A549 (cell line): ENCODE measurements around the gene MYLK. TPM values are rescaled to one million over a fixed set of nuclear protein-coding genes. Genes with fewer than 3 reads are reported as not detected.

ENCODE experiments used
- ATAC-seq, 2 experiments: fragments of 200-7000 bp in 1 of 2; fragments of >200 bp in 1 of 2; cut with Nextera tagmentation in 1 of 2; cut with Tn5 transposase in 1 of 2; 3 replicates each; pipeline versions ENCODE4 v1.8.0 to v1.9.1; 2018 to 2020; ENCODE audit warnings: mild to moderate bottlenecking in 1 of 2, moderate library complexity in 1 of 2
- CTCF ChIA-PET: fragments of 300-600 bp; sonication (Branson Sonifier 250); formaldehyde crosslinking; extraction: SDS; loops from one replicate; lab custom pipeline; 2021; ENCODE audit warnings: antibody characterized with exemption, inconsistent platforms; lab: Yijun Ruan, JAX
- POLR2A ChIA-PET: fragments of 350-600 bp; formaldehyde crosslinking; extraction: SDS; loops from one replicate; lab custom pipeline; 2021; ENCODE audit warnings: antibody characterized with exemption, inconsistent platforms; lab: Yijun Ruan, JAX
- DNase-seq, 2 experiments: peaks; one replicate each; pipeline versions ENCODE4 v3.0.0 to v3.0.0-alpha.2; 2011 to 2016; ENCODE audit warnings: low read depth in 1 of 2, low spot score in 1 of 2
- FAIRE-seq: peaks from 2 replicates; lab custom pipeline; 2011; peaks lifted over from hg19 to GRCh38; lab: Jason Lieb, UNC
- H3K27ac ChIP-seq, 2 experiments: fragments of >200 bp; sonication (Bioruptor Twin); formaldehyde crosslinking; 3 replicates each; pipeline ENCODE4 v1.5.1; 2016 to 2017
- H3K4me1 ChIP-seq: fragments of >200 bp; sonication (Bioruptor Twin); formaldehyde crosslinking; 3 replicates; pipeline ENCODE4 v1.6.1; 2016
- H3K4me2 ChIP-seq: fragments of >200 bp; sonication (Bioruptor Twin); formaldehyde crosslinking; 3 replicates; pipeline ENCODE4 v1.6.1; 2016
- H3K4me3 ChIP-seq: fragments of >200 bp; sonication (Bioruptor Twin); formaldehyde crosslinking; 3 replicates; pipeline ENCODE4 v1.5.1; 2016
- H3K9me3 ChIP-seq: fragments of >200 bp; sonication (Bioruptor Twin); formaldehyde crosslinking; 3 replicates; pipeline ENCODE4 v1.6.1; 2016
- BHLHE40 ChIP-seq: IDR thresholded peaks from 2 replicates; pipeline ENCODE4 v1.6.1; 2012; ENCODE audit warnings: low read depth, low read length, inconsistent platforms
- CHD4 ChIP-seq: fragments of 200-600 bp; sonication (generic); IDR thresholded peaks from 2 replicates; pipeline ENCODE4 v1.6.1; 2016; ENCODE audit warnings: antibody characterized with exemption, mild to moderate bottlenecking, borderline replicate concordance
- EHF ChIP-seq: fragments of 250-450 bp; sonication (Bioruptor Pico); IDR thresholded peaks from 2 replicates; pipeline ENCODE4 v1.5.0; 2020; ENCODE audit warnings: mild to moderate bottlenecking
- EHMT2 ChIP-seq: fragments of 200-600 bp; sonication (generic); IDR thresholded peaks from 2 replicates; pipeline ENCODE4 v1.6.1; 2016; ENCODE audit warnings: antibody characterized with exemption, low read depth, mild to moderate bottlenecking, moderate library complexity
- FOSB ChIP-seq: fragments of 250-450 bp; sonication (Bioruptor Pico); IDR thresholded peaks from 2 replicates; pipeline ENCODE4 v1.5.0; 2020; ENCODE audit warnings: mild to moderate bottlenecking, moderate library complexity
- FOXS1 ChIP-seq: fragments of 250-450 bp; sonication (Bioruptor Pico); IDR thresholded peaks from 2 replicates; pipeline ENCODE4 v1.5.0; 2020; ENCODE audit warnings: mild to moderate bottlenecking, moderate library complexity
- HEYL ChIP-seq: fragments of 250-450 bp; sonication (Bioruptor Pico); IDR thresholded peaks from 2 replicates; pipeline ENCODE4 v1.8.0; 2021; ENCODE audit warnings: mild to moderate bottlenecking, moderate library complexity
- HOXB5 ChIP-seq: fragments of 250-450 bp; sonication (Bioruptor Pico); IDR thresholded peaks from 2 replicates; pipeline ENCODE4 v1.5.0; 2020; ENCODE audit warnings: mild to moderate bottlenecking, moderate library complexity
- JUN ChIP-seq, 2 experiments: fragments of >200 bp; sonication (Bioruptor Twin); formaldehyde crosslinking; IDR thresholded peaks; 2 replicates in 1 of 2; 3 replicates in 1 of 2; pipeline ENCODE4 v1.6.1; 2016 to 2017
- KDM1A ChIP-seq: fragments of 200-600 bp; sonication (generic); IDR thresholded peaks from 2 replicates; pipeline ENCODE4 v1.6.1; 2016; ENCODE audit warnings: low read depth, mild to moderate bottlenecking
- MAFK ChIP-seq: fragments of 450-650 bp; IDR thresholded peaks from 2 replicates; pipeline ENCODE4 v1.6.1; 2014; ENCODE audit not compliant: partially characterized antibody
- NFE2L2 ChIP-seq: fragments of 150-350 bp; conservative IDR thresholded peaks from 2 replicates; pipeline ENCODE4 v1.6.1; 2014; ENCODE audit warnings: low read length
- NPAS2 ChIP-seq: fragments of 250-450 bp; sonication (Bioruptor Pico); IDR thresholded peaks from 2 replicates; pipeline ENCODE4 v1.8.0; 2022; ENCODE audit warnings: mild to moderate bottlenecking, moderate library complexity, borderline replicate concordance
- POLR2AphosphoS2 ChIP-seq: conservative IDR thresholded peaks from 2 replicates; pipeline ENCODE4 v1.6.1; 2012; ENCODE audit warnings: low read length, improper control_type of control experiment, inconsistent platforms
- RARB ChIP-seq: fragments of 250-450 bp; sonication (Bioruptor Pico); IDR thresholded peaks from 2 replicates; pipeline ENCODE4 v1.8.0; 2021; ENCODE audit warnings: mild to moderate bottlenecking, moderate library complexity
- RCOR1 ChIP-seq: fragments of 150-350 bp; IDR thresholded peaks from 2 replicates; pipeline ENCODE4 v1.6.1; 2014; ENCODE audit warnings: antibody characterized with exemption, low read length, low read depth
- ZFP36 ChIP-seq: fragments of 450-650 bp; IDR thresholded peaks from 2 replicates; pipeline ENCODE4 v1.6.1; 2014; ENCODE audit warnings: borderline replicate concordance; ENCODE audit not compliant: partially characterized antibody
- ZNF302 ChIP-seq: fragments of 250-450 bp; sonication (Bioruptor Pico); IDR thresholded peaks from 2 replicates; pipeline ENCODE4 v1.9.0; 2021; ENCODE audit warnings: inconsistent platforms, mild to moderate bottlenecking, moderate library complexity
- ZSCAN20 ChIP-seq: fragments of 250-450 bp; sonication (Bioruptor Pico); IDR thresholded peaks from 2 replicates; pipeline ENCODE4 v1.8.0; 2022; ENCODE audit warnings: mild to moderate bottlenecking, moderate library complexity
- WGBS: methylation state at CpG from one replicate; pipeline ENCODE4 v1.1.6; 2017; ENCODE audit errors: missing lambda C conversion rate; 5-methylcytosine and 5-hydroxymethylcytosine counted together
- polyA plus RNA-seq, 4 experiments: library from polyadenylated mRNA; depleted of rRNA in 3 of 4; stranded (reverse); fragments of >200 nt; fragmentation: RNase III in 1 of 4; extraction: RNeasy Plus Mini Kit Qiagen cat#74134 plus additional on column Dnase treatment in 1 of 4; gene quantifications; 2 replicates in 3 of 4; 3 replicates in 1 of 4; pipeline ENCODE4 v1.2.3, GENCODE V29; 2011 to 2017
- TF ChIP-seq, protein P1 (sequence below): IDR thresholded peaks from 2 replicates; pipeline ENCODE4 v1.6.1; 2012
- TF ChIP-seq, protein P2 (sequence below): fragments of >200 bp; sonication (Bioruptor Twin); formaldehyde crosslinking; IDR thresholded peaks from 3 replicates; pipeline ENCODE4 v1.6.1; 2016
- TF ChIP-seq, protein P3 (sequence below): fragments of 200-600 bp; sonication (generic); IDR thresholded peaks from 2 replicates; pipeline ENCODE4 v1.6.1; 2016; ENCODE audit warnings: antibody characterized with exemption, mild to moderate bottlenecking, moderate library complexity
- TF ChIP-seq, protein P4 (sequence below): fragments of 150-350 bp; IDR thresholded peaks from 2 replicates; pipeline ENCODE4 v1.6.1; 2014; ENCODE audit warnings: low read depth, mild to moderate bottlenecking, low read length

The MYLK gene
- polyA plus RNA-seq, 2 of the 4 experiments (the other 2 are of a cell fraction): 16.9 to 17.4 TPM

DNA sequence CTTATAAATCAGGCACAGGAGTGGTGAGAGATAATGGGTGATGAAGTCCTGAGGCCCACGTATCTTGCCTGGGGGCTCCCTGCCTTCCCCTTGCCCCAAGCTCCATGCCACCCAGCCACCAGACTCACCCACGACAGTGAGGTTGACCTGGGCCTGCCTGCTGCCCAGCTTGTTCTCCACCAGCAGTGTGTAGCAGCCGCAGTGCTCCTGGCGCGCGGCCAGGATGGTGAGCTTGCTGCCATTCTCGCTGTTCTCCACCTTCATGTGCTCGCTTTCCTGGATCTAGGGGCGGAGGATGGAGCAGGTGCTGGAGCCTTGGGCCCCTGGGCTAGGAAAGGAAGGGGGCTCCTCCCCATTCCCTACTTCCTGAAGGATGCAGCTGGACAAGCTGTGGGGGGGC, 220.2 kb downstream of the MYLK start:
- DNase-seq: no peak
- Histone ChIP-seq H3K9me3 (no peaks in the 10 kb centered on the region), H3K4me2 (no peak overlapping the region), H3K4me1 (no peaks in the 10 kb centered on the region), H3K4me3 (no peak overlapping the region), H3K27ac (no peak overlapping the region)
- POLR2A ChIA-PET: no interaction called here
- ATAC-seq: no peak
- CTCF ChIA-PET: interaction anchor here (1.0 to 8.3 kb wide), 5 partner anchors 9 to 43 kb away, joined by 3 to 95 read pairs (median 4); no protein-coding TSS in a partner anchor
- FAIRE-seq: no peak
- WGBS: 92% methylated on average over 9 of the region's 9 CpGs
- TF ChIP-seq, protein P1, sequence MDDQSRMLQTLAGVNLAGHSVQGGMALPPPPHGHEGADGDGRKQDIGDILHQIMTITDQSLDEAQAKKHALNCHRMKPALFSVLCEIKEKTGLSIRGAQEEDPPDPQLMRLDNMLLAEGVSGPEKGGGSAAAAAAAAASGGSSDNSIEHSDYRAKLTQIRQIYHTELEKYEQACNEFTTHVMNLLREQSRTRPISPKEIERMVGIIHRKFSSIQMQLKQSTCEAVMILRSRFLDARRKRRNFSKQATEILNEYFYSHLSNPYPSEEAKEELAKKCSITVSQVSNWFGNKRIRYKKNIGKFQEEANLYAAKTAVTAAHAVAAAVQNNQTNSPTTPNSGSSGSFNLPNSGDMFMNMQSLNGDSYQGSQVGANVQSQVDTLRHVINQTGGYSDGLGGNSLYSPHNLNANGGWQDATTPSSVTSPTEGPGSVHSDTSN: no peak
- TF ChIP-seq FOXS1 (no peak), EHMT2 (no peak), RARB (CRISPR knock-in tag) (no peak), ZFP36 (no peak), POLR2AphosphoS2 (no peak), KDM1A (no peak), JUN (IDR thresholded peaks at IDR 0.05) (no peak)

DNA sequence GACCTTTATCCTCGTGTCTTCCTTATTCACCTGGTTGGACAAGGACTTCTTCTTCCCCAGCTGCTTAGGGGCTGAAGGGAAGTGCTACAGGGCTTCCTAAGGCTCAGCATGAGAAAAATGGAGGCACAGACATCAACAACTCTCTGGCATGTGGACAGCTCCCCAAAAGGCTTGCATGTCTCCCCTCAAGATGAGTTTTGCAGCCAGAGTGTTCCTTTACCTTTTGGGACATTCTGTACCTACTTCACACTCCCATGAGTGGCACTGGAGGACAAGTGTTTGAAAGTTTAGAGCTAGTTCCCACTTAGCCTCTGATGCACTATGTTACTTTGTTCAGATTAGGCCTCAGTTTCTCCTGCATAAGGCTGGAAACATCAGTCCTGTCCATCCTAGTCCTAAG, 222.2 kb downstream of the MYLK start:
- FAIRE-seq (no peak), DNase-seq (no peak), ATAC-seq (no peak)
- Histone ChIP-seq H3K4me2 (no peak overlapping the region), H3K27ac (no peak overlapping the region), H3K4me3 (no peak overlapping the region), H3K9me3 (no peaks in the 10 kb centered on the region), H3K4me1 (no peaks in the 10 kb centered on the region)
- TF ChIP-seq ZNF302 (CRISPR knock-in tag) (no peak), EHF (CRISPR knock-in tag) (no peak), RCOR1 (no peak), FOXS1 (no peak), HEYL (CRISPR knock-in tag) (no peak), POLR2AphosphoS2 (no peak), MAFK (no peak), NPAS2 (no peak), ZSCAN20 (CRISPR knock-in tag) (no peak), HOXB5 (no peak), NFE2L2 (no peak), EHMT2 (no peak), JUN (IDR thresholded peaks at IDR 0.05) (no peak), FOSB (no peak), BHLHE40 (no peak), RARB (CRISPR knock-in tag) (no peak), CHD4 (no peak)
- TF ChIP-seq, protein P2, sequence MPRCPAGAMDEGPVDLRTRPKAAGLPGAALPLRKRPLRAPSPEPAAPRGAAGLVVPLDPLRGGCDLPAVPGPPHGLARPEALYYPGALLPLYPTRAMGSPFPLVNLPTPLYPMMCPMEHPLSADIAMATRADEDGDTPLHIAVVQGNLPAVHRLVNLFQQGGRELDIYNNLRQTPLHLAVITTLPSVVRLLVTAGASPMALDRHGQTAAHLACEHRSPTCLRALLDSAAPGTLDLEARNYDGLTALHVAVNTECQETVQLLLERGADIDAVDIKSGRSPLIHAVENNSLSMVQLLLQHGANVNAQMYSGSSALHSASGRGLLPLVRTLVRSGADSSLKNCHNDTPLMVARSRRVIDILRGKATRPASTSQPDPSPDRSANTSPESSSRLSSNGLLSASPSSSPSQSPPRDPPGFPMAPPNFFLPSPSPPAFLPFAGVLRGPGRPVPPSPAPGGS: no peak
- TF ChIP-seq, protein P3, sequence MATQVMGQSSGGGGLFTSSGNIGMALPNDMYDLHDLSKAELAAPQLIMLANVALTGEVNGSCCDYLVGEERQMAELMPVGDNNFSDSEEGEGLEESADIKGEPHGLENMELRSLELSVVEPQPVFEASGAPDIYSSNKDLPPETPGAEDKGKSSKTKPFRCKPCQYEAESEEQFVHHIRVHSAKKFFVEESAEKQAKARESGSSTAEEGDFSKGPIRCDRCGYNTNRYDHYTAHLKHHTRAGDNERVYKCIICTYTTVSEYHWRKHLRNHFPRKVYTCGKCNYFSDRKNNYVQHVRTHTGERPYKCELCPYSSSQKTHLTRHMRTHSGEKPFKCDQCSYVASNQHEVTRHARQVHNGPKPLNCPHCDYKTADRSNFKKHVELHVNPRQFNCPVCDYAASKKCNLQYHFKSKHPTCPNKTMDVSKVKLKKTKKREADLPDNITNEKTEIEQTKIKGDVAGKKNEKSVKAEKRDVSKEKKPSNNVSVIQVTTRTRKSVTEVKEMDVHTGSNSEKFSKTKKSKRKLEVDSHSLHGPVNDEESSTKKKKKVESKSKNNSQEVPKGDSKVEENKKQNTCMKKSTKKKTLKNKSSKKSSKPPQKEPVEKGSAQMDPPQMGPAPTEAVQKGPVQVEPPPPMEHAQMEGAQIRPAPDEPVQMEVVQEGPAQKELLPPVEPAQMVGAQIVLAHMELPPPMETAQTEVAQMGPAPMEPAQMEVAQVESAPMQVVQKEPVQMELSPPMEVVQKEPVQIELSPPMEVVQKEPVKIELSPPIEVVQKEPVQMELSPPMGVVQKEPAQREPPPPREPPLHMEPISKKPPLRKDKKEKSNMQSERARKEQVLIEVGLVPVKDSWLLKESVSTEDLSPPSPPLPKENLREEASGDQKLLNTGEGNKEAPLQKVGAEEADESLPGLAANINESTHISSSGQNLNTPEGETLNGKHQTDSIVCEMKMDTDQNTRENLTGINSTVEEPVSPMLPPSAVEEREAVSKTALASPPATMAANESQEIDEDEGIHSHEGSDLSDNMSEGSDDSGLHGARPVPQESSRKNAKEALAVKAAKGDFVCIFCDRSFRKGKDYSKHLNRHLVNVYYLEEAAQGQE: no peak
- TF ChIP-seq, protein P4, sequence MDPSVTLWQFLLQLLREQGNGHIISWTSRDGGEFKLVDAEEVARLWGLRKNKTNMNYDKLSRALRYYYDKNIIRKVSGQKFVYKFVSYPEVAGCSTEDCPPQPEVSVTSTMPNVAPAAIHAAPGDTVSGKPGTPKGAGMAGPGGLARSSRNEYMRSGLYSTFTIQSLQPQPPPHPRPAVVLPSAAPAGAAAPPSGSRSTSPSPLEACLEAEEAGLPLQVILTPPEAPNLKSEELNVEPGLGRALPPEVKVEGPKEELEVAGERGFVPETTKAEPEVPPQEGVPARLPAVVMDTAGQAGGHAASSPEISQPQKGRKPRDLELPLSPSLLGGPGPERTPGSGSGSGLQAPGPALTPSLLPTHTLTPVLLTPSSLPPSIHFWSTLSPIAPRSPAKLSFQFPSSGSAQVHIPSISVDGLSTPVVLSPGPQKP: no peak
- WGBS: 88% methylated on average over 1 of the region's 1 CpG
- ChIA-PET CTCF (interaction anchor here (1.2 to 8.3 kb wide), 5 partner anchors 9 to 620 kb away, joined by 3 to 95 read pairs (median 6); no protein-coding TSS in a partner anchor), POLR2A (interaction anchor here (0.6 kb wide), 1 partner anchor 57 kb away, joined by 3 read pairs; no protein-coding TSS in a partner anchor)
